ENCODE data around the gene CDKN2C.

DNA sequence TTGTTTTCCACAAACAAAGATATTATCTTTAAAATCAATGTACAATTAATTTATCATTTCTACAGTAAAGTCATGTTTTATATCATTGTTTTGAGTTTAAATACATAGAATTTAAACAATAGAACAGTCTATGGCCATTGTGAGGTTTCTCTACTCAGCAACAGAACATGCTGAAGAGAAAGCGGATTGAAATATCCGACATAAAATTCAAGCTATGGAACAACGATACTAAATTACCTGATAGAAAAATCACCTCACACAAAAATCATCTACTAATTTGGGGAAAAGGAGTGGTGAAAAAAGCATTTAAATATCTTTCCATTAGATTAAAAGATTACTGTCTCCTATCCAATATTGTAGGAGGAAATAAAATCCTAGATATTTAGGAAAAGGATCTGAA, 12.6 kb downstream of the CDKN2C start:
- TF ChIP-seq ELF1 (IDR thresholded peaks at IDR 0.05) (no peak), CTCF (IDR thresholded peaks at IDR 0.05) (no peak)

All from SK-N-SH (cell line).